Adrenal gland (tissue), 12 donors: ENCODE measurements around the gene PACSIN2. TPM values are rescaled to one million over a fixed set of nuclear protein-coding genes. Genes with fewer than 3 reads are reported as not detected.

Experiments used
- DNase-seq, 7 donors: peaks; one replicate each; pipeline ENCODE4 v3.0.0-alpha.2; 2019 to 2020
- H3K27ac ChIP-seq, 5 donors: fragments of 200-600 bp; sonication (generic) in 4 of 5; 1 replicate in 3 of 5; 2 replicates in 2 of 5; pipeline versions ENCODE4 v1.5.1 to v1.8.0; 2016 to 2020; ENCODE audit warnings: mild to moderate bottlenecking in 1 of 5
- H3K27me3 ChIP-seq: fragments of 200-600 bp; 2 replicates; pipeline ENCODE4 v1.8.0; 2021
- H3K36me3 ChIP-seq, 2 donors: fragments of 200-600 bp; replicated peaks in 1 of 2; 1 replicate in 1 of 2; 2 replicates in 1 of 2; pipeline versions ENCODE4 v1.5.1 to v1.8.0; 2018 to 2022
- H3K4me1 ChIP-seq, 2 donors: fragments of 200-600 bp; replicated peaks in 1 of 2; 1 replicate in 1 of 2; 2 replicates in 1 of 2; pipeline versions ENCODE4 v1.5.1 to v1.8.0; 2018 to 2021
- H3K4me3 ChIP-seq, 4 donors: fragments of 200-600 bp; sonication (generic) in 3 of 4; one replicate each; pipeline ENCODE4 v1.5.1; 2016 to 2018
- H3K9me3 ChIP-seq, 3 donors: fragments of 200-600 bp; sonication (generic) in 1 of 3; replicated peaks in 1 of 3; 1 replicate in 2 of 3; 2 replicates in 1 of 3; pipeline versions ENCODE4 v1.5.1 to v1.8.0; 2016 to 2021
- CTCF ChIP-seq, 6 experiments: fragments of 450-650 bp in 4 of 6; fragments of 200-600 bp in 2 of 6; sonication (generic) in 1 of 6; IDR thresholded peaks; 1 replicate in 5 of 6; 2 replicates in 1 of 6; pipeline versions ENCODE4 v1.5.1 to v1.8.0; 2016 to 2021; ENCODE audit warnings: antibody characterized with exemption in 6 of 6, mild to moderate bottlenecking in 2 of 6, moderate library complexity in 1 of 6
- POLR2A ChIP-seq, 2 donors: fragments of 450-650 bp; IDR thresholded peaks; one replicate each; pipeline ENCODE4 v1.6.1; 2017; ENCODE audit warnings: antibody characterized with exemption in 2 of 2, mild to moderate bottlenecking in 2 of 2, moderate library complexity in 1 of 2
- WGBS, 4 donors: extraction: QIAGEN DNeasy Blood & Tissue Kit in 2 of 4; methylation state at CpG; one replicate each; pipeline versions ENCODE4 v1.1.5 to v1.1.7; 2013 to 2017; 5-methylcytosine and 5-hydroxymethylcytosine counted together
- intact Hi-C, 2 donors: fragments of 100-400 bp; cut with DNase I; formaldehyde crosslinking; loops; one replicate each; pipeline versions ENCODE4 v1.14.1 to v1.15.0; 2022 to 2023
- polyA plus RNA-seq, 3 donors: library from polyadenylated mRNA; stranded (reverse); fragments of 200-250 nt in 2 of 3; fragments of 350-450 nt in 1 of 3; fragmentation: Illumina TruSeq in 1 of 3; extraction: RNeasy Lipid Tissue Mini Kit (QIAGEN cat#74804) in 1 of 3; gene quantifications; one replicate each; pipeline ENCODE4 v1.2.3, GENCODE V29; 2013 to 2014
- total RNA-seq, 9 donors: library from RNA; depleted of rRNA in 4 of 9; stranded (reverse); fragments of >200 nt in 4 of 9; fragments of 120-200 nt in 1 of 9; fragmentation: NEBNext Ultra II Directional in 1 of 9; extraction: Animal tissue kit (Norgen Biotek cat#: 25700) in 1 of 9; gene quantifications; one replicate each; pipeline versions ENCODE4 v1.1.0 to v1.2.4, GENCODE V29; 2013 to 2023
- donor health status: healthy with polysubstance abuse.
- donor health status: Bipolar disorder and iron deficiency.
- donor health status: DM: yes; HTN: yes; CAD: no.
- donor health status: DM: no; HTN: no; CAD: no.
- donor health status: DM: no; HTN: no; CAD: no.
- donor health status: DM: yes; HTN: yes; CAD: no.

PACSIN2 gene
- total and polyA plus RNA-seq, 12 donors, result 29.8 to 186 (median 115) TPM

- peaks cover 35 to 70% of the 10 kb centered on the region in 2 donors for H3K4me1 ChIP-seq
- 60 to 66% (median 62%) methylated on average over 7 of the region's 7 CpGs for WGBS, 4 donors
- intact Hi-C loops, result loop anchor here in 1 of 2 donors (10.0 kb wide), 1 partner anchor 126 kb away; no protein-coding TSS in a partner anchor
- no peaks in the 10 kb centered on the region for H3K9me3 ChIP-seq
- H3K27me3 ChIP-seq, result no peaks in the 10 kb centered on the region
- H3K27ac ChIP-seq, result peak overlapping the region in 4 of 5 donors; percentile 11 to 66 (median 48)
- TF ChIP-seq POLR2A (IDR thresholded peaks at IDR 0.05), result no peak
- no peak for TF ChIP-seq CTCF (IDR thresholded peaks at IDR 0.05)
- no peaks in the 10 kb centered on the region for H3K36me3 ChIP-seq
- H3K4me3 ChIP-seq, result no peak overlapping the region
- DNase-seq, result peak in 2 of 7 donors; percentile 39 to 53
Measured at GRCh38 chr22:43011079-43011478, 3.9 kb downstream of the PACSIN2 start.

- H3K27me3 ChIP-seq, result no peaks in the 10 kb centered on the region
- DNase-seq, result peak in 4 of 7 donors; percentile 47 to 67 (median 61)
- H3K4me1 ChIP-seq, result peaks cover 47 to 83% of the 10 kb centered on the region in 2 donors
- intact Hi-C loops, result no loop called here
- H3K27ac ChIP-seq, result peak overlapping the region; percentile 25 to 83 (median 45)
- TF ChIP-seq CTCF (IDR thresholded peaks at IDR 0.05), result no peak
- TF ChIP-seq POLR2A (IDR thresholded peaks at IDR 0.05), result no peak
- H3K4me3 ChIP-seq, result no peak overlapping the region
- no peaks in the 10 kb centered on the region for H3K36me3 ChIP-seq
- WGBS, 4 donors, result 34 to 56% (median 45%) methylated on average over 4 of the region's 4 CpGs
- H3K9me3 ChIP-seq, result no peaks in the 10 kb centered on the region
Measured at GRCh38 chr22:43009444-43009843, 5.5 kb downstream of the PACSIN2 start.

DNA sequence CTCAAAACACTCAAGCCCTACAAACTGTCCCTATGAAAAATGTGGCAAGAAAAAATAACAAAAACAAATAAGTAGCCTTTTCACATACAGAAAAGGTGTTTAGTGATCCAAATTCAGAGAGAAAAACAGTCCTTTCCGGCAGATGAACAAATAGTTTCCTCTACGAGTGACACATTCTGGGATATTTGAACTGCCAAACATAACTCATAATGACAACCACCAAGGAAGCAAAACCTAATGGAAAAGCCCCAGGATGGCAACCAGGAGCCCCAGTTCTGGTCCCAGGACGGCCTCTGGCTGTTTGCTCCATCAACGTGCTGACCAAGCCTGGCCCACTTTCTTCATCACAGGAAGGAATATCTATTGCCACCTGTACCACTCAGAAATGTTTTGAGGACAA, 6.0 kb downstream of the PACSIN2 start:
- H3K4me3 ChIP-seq, result no peak overlapping the region
- H3K27me3 ChIP-seq, result no peaks in the 10 kb centered on the region
- peak overlapping the region; percentile 25 to 83 (median 45) for H3K27ac ChIP-seq
- WGBS, 4 donors, result 41 to 47% (median 45%) methylated on average over 4 of the region's 4 CpGs
- no peaks in the 10 kb centered on the region for H3K36me3 ChIP-seq
- DNase-seq, result no peak
- peaks cover 52 to 87% of the 10 kb centered on the region in 2 donors for H3K4me1 ChIP-seq
- no peak for TF ChIP-seq CTCF (IDR thresholded peaks at IDR 0.05)
- no peak for TF ChIP-seq POLR2A (IDR thresholded peaks at IDR 0.05)
- no peaks in the 10 kb centered on the region for H3K9me3 ChIP-seq
- intact Hi-C loops, result no loop called here

- Histone ChIP-seq H3K4me3 (no peak overlapping the region), H3K4me1 (peaks cover 52 to 87% of the 10 kb centered on the region in 2 donors), H3K9me3 (no peaks in the 10 kb centered on the region), H3K27me3 (no peaks in the 10 kb centered on the region), H3K27ac (peak overlapping the region; percentile 25 to 83 (median 45)), H3K36me3 (no peaks in the 10 kb centered on the region)
- TF ChIP-seq CTCF (IDR thresholded peaks at IDR 0.05) (no peak), POLR2A (IDR thresholded peaks at IDR 0.05) (no peak)
- intact Hi-C loops, result no loop called here
- 88 to 96% (median 93%) methylated on average over 4 of the region's 4 CpGs for WGBS, 4 donors
- DNase-seq, result no peak
Measured at GRCh38 chr22:43008509-43008908, 6.4 kb downstream of the PACSIN2 start.
